Smooth muscle cell (in vitro differentiated cells): ENCODE measurements around the gene KAZN. TPM values are rescaled to one million over a fixed set of nuclear protein-coding genes. Genes with fewer than 3 reads are reported as not detected.

ENCODE experiments used
- DNase-seq: peaks from one replicate; lab custom pipeline; 2025; ENCODE audit not compliant: unreplicated experiment; lab: John Stamatoyannopoulos, UW
- H2AFZ ChIP-seq: fragments of 200-600 bp; sonication (generic); 2 replicates; pipeline ENCODE4 v1.6.0; 2016; ENCODE audit warnings: antibody characterized with exemption, low read depth, mild to moderate bottlenecking
- H3F3A ChIP-seq: fragments of 200-600 bp; sonication (generic); 2 replicates; pipeline ENCODE4 v1.6.0; 2017; ENCODE audit warnings: antibody characterized with exemption, low read depth
- H3K27ac ChIP-seq: fragments of 200-600 bp; sonication (generic); 2 replicates; pipeline ENCODE4 v1.5.1; 2016; ENCODE audit warnings: low read depth, mild to moderate bottlenecking
- H3K27me3 ChIP-seq: fragments of 200-600 bp; sonication (generic); 2 replicates; pipeline ENCODE4 v1.6.1; 2016; ENCODE audit warnings: low read depth, mild to moderate bottlenecking
- H3K36me3 ChIP-seq: fragments of 200-600 bp; sonication (generic); 2 replicates; pipeline ENCODE4 v1.5.1; 2016; ENCODE audit warnings: low read depth
- H3K4me1 ChIP-seq: fragments of 200-600 bp; sonication (generic); 2 replicates; pipeline ENCODE4 v1.5.1; 2016; ENCODE audit warnings: low read depth
- H3K4me2 ChIP-seq: fragments of 200-600 bp; sonication (generic); 2 replicates; pipeline ENCODE4 v1.6.0; 2016; ENCODE audit warnings: mild to moderate bottlenecking
- H3K4me3 ChIP-seq: fragments of 200-600 bp; sonication (generic); 2 replicates; pipeline ENCODE4 v1.5.1; 2016; ENCODE audit warnings: mild to moderate bottlenecking
- H3K79me2 ChIP-seq: fragments of 200-600 bp; sonication (generic); 2 replicates; pipeline ENCODE4 v1.6.0; 2016; ENCODE audit warnings: low read depth, mild to moderate bottlenecking
- H3K9ac ChIP-seq: fragments of 200-600 bp; sonication (generic); 2 replicates; pipeline ENCODE4 v1.6.0; 2016; ENCODE audit warnings: low read depth
- H3K9me3 ChIP-seq: fragments of 200-600 bp; sonication (generic); replicated peaks from 2 replicates; pipeline ENCODE4 v1.5.1; 2016; ENCODE audit warnings: low read depth
- H4K20me1 ChIP-seq: fragments of 200-600 bp; sonication (generic); 2 replicates; pipeline ENCODE4 v1.6.0; 2016; ENCODE audit warnings: low read depth
- WGBS: methylation state at CpG from one replicate; pipeline ENCODE4 v1.1.7; 2016; ENCODE audit warnings: low lambda C conversion rate; 5-methylcytosine and 5-hydroxymethylcytosine counted together
- polyA plus RNA-seq: library from polyadenylated mRNA; unstranded; fragments of >200 nt; fragmentation: Nextera tagmentation; extraction: Ambion mirVana; gene quantifications from 2 replicates; pipeline ENCODE4 v1.2.1, GENCODE V29; 2016
- total RNA-seq: library from RNA; depleted of rRNA; stranded (reverse); fragments of >200 nt; gene quantifications from 2 replicates; pipeline ENCODE4 v1.2.3, GENCODE V29; 2014
- TF ChIP-seq, protein P1 (sequence below): fragments of 200-600 bp; sonication (generic); IDR thresholded peaks from 2 replicates; pipeline ENCODE4 v1.5.1; 2017; ENCODE audit warnings: borderline replicate concordance, mild to moderate bottlenecking, antibody characterized with exemption; ENCODE audit not compliant: insufficient read depth, poor library complexity, severe bottlenecking

The KAZN gene
- total and polyA plus RNA-seq, 2 experiments from 2014 or later: 6.3 to 8.2 TPM

- H3K79me2 ChIP-seq: no peaks in the 10 kb centered on the region
- no peaks in the 10 kb centered on the region for H3K27me3 ChIP-seq
- no peaks in the 10 kb centered on the region for H3K9me3 ChIP-seq
- H3K9ac ChIP-seq: no peak overlapping the region
- DNase-seq: no peak
- 75% methylated on average over 6 of the region's 6 CpGs for WGBS
- no peaks in the 10 kb centered on the region for H3F3A ChIP-seq
- H3K4me3 ChIP-seq: no peak overlapping the region
- peaks cover 7% of the 10 kb centered on the region for H3K4me1 ChIP-seq
- TF ChIP-seq, protein P1, sequence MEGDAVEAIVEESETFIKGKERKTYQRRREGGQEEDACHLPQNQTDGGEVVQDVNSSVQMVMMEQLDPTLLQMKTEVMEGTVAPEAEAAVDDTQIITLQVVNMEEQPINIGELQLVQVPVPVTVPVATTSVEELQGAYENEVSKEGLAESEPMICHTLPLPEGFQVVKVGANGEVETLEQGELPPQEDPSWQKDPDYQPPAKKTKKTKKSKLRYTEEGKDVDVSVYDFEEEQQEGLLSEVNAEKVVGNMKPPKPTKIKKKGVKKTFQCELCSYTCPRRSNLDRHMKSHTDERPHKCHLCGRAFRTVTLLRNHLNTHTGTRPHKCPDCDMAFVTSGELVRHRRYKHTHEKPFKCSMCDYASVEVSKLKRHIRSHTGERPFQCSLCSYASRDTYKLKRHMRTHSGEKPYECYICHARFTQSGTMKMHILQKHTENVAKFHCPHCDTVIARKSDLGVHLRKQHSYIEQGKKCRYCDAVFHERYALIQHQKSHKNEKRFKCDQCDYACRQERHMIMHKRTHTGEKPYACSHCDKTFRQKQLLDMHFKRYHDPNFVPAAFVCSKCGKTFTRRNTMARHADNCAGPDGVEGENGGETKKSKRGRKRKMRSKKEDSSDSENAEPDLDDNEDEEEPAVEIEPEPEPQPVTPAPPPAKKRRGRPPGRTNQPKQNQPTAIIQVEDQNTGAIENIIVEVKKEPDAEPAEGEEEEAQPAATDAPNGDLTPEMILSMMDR: no peak
- no peak overlapping the region for H3K27ac ChIP-seq
- H3K4me2 ChIP-seq: no peak overlapping the region
- H2AFZ ChIP-seq: no peak overlapping the region
- no peaks in the 10 kb centered on the region for H3K36me3 ChIP-seq
- H4K20me1 ChIP-seq: no peaks in the 10 kb centered on the region
These were observed 543.6 kb downstream of the KAZN start for GRCh38 chr1:15141935-15142539.

DNA sequence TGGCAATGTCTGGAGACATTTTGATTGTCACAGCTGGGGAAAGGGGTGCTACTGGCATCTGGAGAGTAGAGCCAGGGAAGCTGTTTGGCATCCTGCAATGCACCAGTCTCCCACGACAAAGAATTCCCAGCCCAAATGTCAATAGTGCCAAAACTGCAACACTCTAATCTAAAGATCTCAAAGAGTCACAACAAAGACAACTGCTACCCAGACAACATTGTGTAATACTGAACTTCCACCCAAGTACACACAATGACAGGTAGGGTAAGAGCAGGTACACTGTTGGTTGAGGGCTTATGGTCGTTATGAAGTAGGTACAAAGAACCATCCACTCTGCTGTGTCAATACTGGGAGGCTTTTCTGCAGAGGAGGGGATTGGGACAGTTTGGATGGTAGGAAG, 546.8 kb downstream of the KAZN start:
- no peak overlapping the region for H2AFZ ChIP-seq
- no peaks in the 10 kb centered on the region for H4K20me1 ChIP-seq
- no peaks in the 10 kb centered on the region for H3F3A ChIP-seq
- DNase-seq: no peak
- 87% methylated on average over 2 of the region's 2 CpGs for WGBS
- no peaks in the 10 kb centered on the region for H3K9me3 ChIP-seq
- H3K36me3 ChIP-seq: no peaks in the 10 kb centered on the region
- no peaks in the 10 kb centered on the region for H3K79me2 ChIP-seq
- TF ChIP-seq, protein P1: no peak
- no peak overlapping the region for H3K9ac ChIP-seq
- H3K4me2 ChIP-seq: no peak overlapping the region
- H3K4me1 ChIP-seq: no peaks in the 10 kb centered on the region
- H3K4me3 ChIP-seq: no peak overlapping the region
- no peak overlapping the region for H3K27ac ChIP-seq
- no peaks in the 10 kb centered on the region for H3K27me3 ChIP-seq

DNA sequence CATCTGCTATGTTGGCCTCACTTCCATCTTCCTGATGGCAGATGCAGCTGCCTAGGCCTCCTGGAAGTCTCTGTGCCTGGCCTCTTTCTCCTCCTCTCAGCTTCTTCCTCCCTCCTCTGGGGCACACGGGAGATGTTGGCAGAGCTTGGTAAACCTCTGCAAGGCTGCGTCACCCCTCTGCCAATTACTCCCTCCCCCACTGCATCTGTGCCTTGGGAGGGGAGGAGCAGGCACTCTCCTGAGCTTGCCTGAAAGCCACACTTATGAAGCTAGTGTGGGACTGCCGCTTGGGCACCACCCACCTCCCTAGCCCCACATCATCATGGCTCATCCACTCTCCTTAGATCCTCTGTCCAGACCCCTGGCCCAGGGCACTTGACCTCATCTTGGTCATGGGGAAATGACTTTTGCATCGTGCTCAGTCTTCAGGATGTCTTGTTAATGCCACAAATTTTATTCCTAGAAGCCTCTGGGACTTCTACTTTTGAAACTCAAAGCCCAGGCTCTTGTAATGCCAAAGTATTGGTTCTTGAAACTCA, 547.7 kb downstream of the KAZN start:
- H2AFZ ChIP-seq: no peak overlapping the region
- no peak overlapping the region for H3K27ac ChIP-seq
- no peak overlapping the region for H3K4me3 ChIP-seq
- no peaks in the 10 kb centered on the region for H3K27me3 ChIP-seq
- H3K9me3 ChIP-seq: no peaks in the 10 kb centered on the region
- DNase-seq: no peak
- TF ChIP-seq, protein P1: no peak
- no peaks in the 10 kb centered on the region for H3K36me3 ChIP-seq
- H4K20me1 ChIP-seq: no peaks in the 10 kb centered on the region
- H3K4me1 ChIP-seq: no peaks in the 10 kb centered on the region
- WGBS: 79% methylated on average over 4 of the region's 4 CpGs
- H3K79me2 ChIP-seq: no peaks in the 10 kb centered on the region
- H3K4me2 ChIP-seq: no peak overlapping the region
- no peak overlapping the region for H3K9ac ChIP-seq
- H3F3A ChIP-seq: peaks cover under 1% of the 10 kb centered on the region

DNA sequence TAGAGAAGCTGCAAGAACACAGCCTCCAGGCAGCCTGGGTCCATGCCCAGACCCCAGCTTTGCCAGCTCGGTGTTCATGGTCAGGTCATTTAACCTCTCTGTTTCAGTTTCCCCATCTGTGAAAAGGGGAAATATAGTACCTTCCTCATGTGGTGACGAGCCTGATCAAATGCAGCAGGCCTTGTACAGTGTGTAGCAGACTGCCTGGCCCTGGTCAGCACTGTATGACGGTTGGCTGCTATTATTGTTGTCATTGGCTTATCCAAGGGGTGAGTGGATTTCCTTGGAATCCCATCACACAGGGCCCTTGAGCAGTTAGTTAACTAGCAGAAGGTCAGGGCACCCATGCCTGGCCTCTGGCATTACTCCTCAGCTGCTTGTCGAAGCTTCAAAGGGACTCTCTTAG, 548.5 kb downstream of the KAZN start:
- 59% methylated on average over 4 of the region's 4 CpGs for WGBS
- TF ChIP-seq, protein P1: no peak
- H3K4me3 ChIP-seq: no peak overlapping the region

More for the DNA sequence above, 548.5 kb downstream of the KAZN start:
- Histone ChIP-seq H3K4me2 (no peak overlapping the region), H2AFZ (no peak overlapping the region), H3K4me1 (no peaks in the 10 kb centered on the region), H3K36me3 (no peaks in the 10 kb centered on the region), H4K20me1 (no peaks in the 10 kb centered on the region), H3F3A (peaks cover 8% of the 10 kb centered on the region), H3K79me2 (no peaks in the 10 kb centered on the region), H3K27ac (no peak overlapping the region), H3K9ac (no peak overlapping the region), H3K9me3 (no peaks in the 10 kb centered on the region), H3K27me3 (no peaks in the 10 kb centered on the region)
- no peak for DNase-seq
